CD4-positive, alpha-beta T cell treated with Interferon alpha-2 for 1 hour (primary cell): ENCODE results near the gene GLRB.
"Not testable (repeated sequence)": the region's sequence is repeated elsewhere in the genome, so short reads cannot be mapped to it uniquely, and the experiment has no call there.

Source experiments
- DNase-seq, 2 donors: peaks; one replicate each; pipeline ENCODE4 v3.0.0-alpha.2; 2020 to 2022

The GLRB gene

DNA sequence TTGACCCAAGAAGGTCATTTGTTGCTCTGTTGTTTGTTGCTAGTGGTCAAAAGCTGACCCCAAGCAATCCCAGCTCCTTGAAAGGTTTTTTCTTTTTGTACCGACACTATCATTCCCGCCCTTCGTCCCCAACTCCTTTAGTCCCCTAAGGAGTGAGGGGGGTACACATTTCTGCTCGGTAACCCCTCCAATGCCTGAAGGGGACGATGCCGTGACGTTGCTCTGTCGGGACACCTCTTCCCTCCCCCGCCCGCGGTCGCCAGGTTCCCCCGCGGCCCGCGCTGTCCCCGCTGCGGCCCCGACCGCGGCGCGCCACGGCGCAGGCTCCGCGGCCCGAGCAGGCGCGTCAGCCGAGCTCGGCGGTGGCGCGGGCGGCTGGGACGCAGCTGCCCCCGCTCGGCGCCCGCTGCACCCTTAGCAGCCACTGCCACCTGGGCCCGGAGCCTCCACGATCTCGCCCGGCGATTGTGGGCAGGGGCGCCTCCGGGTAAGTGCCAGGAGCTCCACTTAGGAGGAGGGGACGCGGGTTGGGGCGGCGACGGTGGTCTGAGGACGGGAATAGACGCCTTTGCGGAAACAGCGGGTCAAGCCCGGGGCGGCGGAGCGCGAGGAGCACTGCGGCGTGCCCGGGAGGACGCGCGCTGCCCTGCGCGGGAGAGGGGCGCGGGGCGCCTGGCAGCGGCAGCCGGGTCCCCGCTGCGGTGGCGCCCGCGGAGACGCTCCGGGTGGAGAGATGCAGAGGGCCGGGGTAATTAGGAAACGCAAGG is at the start of gene GLRB:
Gene GLRB, plus strand, starts transcription at position 340 of the 767 bp plus-strand sequence. CDS start 1,875 bp downstream, outside the sequence.
- DNase-seq = no peak

GRCh38 chr4:157035471-157035870 is 40.5 kb upstream of the GLRB start:
- DNase-seq = no peak

- DNase-seq = no peak
These were observed 35.5 kb upstream of the GLRB start for GRCh38 chr4:157040405-157040804.

DNA sequence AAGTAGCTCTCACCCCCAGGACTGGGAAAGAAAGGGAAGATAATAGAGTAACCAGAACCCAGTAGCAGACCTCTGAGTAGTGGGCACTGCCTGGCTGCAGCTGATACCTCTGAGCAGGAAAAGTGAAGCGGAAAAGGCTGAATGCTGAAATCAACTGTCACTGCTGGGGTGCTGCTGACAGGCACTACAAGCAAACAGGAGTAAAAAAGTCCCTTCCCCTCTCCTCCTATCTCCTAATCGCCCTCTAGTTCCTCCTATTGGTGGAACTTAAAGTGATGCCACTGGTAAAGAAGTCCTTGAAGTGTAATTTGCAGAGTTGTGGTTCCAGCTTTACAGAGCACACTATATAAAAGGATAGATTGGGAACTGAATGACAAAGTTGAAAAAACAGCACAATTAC is 32.8 kb upstream of the GLRB start:
- DNase-seq = no peak

- DNase-seq = no peak
These were observed 30.3 kb upstream of the GLRB start for GRCh38 chr4:157045507-157046127.

- DNase-seq = no peak
These were observed 27.7 kb upstream of the GLRB start for GRCh38 chr4:157048248-157048647.

DNA sequence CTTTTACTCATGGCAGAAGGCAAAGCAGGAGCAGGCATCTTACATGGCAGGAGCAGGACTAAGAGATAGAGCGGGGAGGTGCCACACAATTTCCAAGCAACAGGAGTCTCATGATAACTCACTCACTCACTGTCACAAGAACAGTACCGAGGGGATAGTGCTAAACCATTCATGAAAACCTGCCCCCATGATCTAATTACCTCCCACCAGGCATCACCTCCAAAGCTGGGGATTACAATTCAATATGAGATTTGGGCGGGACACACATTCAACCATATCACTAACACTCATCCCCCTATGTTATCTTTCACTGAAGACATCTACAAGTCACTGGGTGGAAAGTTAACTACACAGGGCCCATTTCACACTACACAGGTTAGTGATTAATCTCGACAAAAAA is 25.4 kb upstream of the GLRB start:
- no peak for DNase-seq

GRCh38 chr4:157052429-157053040 is 23.4 kb upstream of the GLRB start:
- no peak for DNase-seq

DNA sequence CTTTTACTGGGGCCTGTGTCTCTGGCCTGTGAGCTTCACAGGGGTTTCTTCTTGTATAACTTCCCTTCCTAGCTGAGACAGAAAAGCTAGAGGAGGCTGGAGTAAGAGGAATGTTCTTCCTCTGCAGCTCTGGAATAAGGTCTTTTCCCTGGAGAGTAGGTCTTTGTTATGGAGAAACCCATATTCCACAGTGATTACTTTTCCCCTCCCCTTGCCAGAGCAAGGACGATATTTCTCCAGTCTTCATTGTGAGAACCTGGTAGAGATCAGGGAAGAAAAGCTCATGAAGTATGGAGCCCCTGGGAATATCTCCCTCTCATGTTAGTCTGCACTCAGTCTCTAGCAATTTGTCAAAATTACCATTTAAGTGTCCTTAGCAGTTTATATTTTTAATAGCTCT is 18.7 kb upstream of the GLRB start:
- no peak for DNase-seq

DNA sequence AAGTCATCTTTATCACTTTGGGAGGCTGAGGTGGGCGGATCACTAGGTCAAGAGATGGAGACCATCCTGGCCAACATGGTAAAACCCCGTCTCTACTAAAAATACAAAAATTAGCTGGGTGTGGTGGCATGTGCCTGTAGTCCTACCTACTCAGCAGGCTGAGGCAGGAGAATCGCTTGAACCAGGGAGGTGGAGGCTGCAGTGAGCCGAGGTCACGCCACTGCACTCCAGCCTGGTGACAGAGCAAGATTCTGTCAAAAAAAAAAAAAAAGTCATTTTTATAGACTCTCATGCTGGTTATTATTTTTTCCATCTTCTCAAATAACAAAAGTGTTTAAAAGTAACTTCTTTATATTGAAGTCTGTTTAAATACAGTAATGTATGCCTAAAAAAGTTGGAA is 17.1 kb upstream of the GLRB start:
- not testable (repeated sequence) for DNase-seq

DNA sequence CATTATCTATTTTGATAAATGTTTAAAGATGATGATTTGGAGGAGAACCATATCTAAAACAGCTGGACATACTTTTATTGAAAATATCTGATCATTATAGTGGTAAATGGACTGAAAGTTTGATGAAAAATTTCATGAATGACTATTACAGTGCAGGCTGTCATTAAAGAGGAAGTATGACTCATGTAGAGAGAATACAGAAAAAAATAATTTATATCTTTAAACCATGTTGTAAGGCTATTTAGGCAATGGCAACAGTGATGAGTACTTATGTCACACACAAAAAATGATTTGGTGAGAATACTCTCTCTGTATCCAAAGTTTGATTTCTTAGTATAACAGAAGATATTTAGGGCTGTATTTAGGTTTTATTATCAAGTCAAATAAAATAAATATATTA is 3.9 kb upstream of the GLRB start:
- no peak for DNase-seq

DNA sequence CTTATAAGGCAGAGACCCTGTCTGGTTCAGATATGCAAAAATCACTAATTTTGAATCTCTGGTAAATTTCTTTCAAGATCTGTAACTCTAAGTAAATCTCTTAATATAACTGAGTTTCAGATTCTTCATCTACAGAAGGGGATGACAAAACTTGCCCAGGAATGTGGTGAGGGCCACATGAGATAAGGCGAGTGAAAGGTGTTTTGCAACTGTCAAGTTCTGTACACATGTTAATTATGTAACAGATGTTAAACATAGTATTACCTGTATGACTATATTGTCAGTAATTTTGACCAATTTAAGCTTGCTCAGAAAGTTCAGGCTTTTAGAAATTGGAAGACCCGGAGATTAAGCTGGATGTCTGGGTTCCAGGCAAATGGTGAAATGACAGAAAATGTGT is 549 bp upstream of the GLRB start:
- DNase-seq = no peak

DNA sequence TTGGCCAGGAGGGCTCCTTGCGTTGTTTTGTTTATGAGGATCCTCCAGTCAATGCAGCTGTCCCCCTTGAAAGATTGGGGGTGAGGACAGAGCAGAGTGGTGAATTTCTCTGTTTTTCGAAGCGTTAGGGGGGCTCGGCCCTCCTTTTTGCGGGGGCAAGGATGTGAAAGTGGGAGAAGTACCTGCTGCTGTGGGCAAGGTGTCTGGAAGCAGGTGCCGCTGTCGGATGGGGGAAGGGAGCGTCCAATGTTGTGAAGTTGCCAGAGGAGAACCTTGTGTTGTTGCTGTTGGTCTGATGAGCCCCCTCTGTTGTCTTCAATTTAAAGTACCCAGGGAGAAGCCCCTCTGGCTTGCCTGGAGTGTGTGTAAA is 613 bp downstream of the GLRB start:
- no peak for DNase-seq

- DNase-seq = no peak
These were observed 3.5 kb downstream of the GLRB start for GRCh38 chr4:157079441-157079840.

- no peak for DNase-seq
These were observed 4.7 kb downstream of the GLRB start for GRCh38 chr4:157080605-157081004.

- no peak for DNase-seq
These were observed 19.8 kb downstream of the GLRB start for GRCh38 chr4:157095716-157096115.

- no peak for DNase-seq
These were observed 20.5 kb downstream of the GLRB start for GRCh38 chr4:157096439-157096838.

GRCh38 chr4:157099506-157099905 is 23.6 kb downstream of the GLRB start:
- DNase-seq = no peak

- no peak for DNase-seq
These were observed 28.6 kb downstream of the GLRB start for GRCh38 chr4:157104541-157104940.

DNA sequence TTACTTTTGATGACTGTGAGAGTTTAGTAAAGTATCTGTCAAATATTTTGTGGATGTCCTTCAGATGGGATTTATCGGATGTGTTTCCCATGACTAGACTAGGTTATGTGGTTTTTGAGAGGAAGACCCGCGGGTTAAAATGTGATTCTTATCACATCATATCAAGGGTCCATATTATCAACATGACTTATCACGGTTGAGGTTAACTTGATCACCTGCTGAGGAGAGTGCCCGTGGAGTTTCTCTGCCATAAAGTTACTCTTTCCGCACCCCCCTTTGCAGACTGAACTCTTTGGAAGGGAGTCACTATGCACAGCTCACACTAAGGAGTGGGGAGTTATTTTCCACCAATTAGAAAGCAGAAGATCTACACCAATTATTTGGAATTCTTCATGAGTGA is 38.7 kb downstream of the GLRB start:
- DNase-seq = no peak

GRCh38 chr4:157115613-157116335 is 39.8 kb downstream of the GLRB start:
- DNase-seq = no peak

GRCh38 chr4:157121401-157121800 is 45.5 kb downstream of the GLRB start:
- DNase-seq = no peak

- DNase-seq = no peak
These were observed 51.6 kb downstream of the GLRB start for GRCh38 chr4:157127571-157127970.

DNA sequence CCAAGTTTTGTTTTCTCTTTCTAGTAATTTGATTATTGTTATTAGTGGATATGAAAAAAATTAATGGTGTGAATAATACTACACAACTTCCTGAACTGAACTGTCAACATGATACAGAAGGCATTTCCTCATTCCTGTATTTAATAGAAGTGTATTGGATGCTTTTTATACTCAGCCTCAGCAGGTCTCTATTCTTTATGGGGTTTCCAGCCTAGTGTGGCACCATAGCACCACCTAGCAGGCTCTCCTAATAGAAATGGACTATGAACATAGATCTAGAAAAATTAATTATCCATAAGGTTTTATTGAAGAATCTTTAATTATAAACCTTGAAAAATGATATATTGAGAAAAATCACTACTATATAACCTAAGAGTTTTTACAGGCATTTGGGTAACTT is 52.4 kb downstream of the GLRB start:
- DNase-seq = no peak
